ENCODE data around the gene SASH1. TPM values are rescaled to one million over a fixed set of nuclear protein-coding genes. Genes with fewer than 3 reads are reported as not detected.

Gene SASH1
- total RNA-seq, 1 experiment from 2014 or later: 19.2 TPM

DNA sequence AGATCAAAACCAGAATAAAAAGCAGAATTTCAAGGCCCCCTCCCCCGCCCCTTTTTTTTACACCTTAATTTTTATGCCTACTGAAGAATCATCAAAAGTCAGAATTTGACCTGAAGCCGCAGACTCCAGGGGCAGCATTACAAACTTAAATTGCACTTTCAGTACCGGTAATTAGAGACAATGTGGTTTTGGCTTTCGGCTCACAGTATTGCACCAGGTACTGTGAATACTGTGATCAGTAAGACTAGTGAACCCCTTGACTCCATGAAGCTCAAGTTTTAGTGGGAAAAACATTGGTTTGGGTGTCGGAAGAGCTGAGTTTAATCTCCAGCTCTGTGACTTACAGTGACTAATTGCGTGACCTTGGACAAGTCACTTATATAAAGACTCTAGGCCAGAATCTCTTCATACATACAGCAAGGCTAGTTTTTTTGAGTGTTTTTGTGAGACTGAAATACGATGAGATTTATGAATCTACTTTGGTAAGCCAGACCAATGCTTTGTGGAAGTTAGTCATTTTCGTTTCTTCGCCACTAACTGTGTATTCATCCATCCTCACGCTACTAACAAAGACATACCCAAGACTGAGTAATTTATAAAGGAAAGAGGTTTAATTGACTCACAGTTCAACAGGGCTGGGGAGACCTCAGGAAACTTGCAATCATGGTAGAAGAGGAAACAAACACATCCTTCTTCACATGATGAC is 114.7 kb downstream of the SASH1 start:
- no peak overlapping the region for H3K27ac ChIP-seq (ENCODE audit: low read depth, low read length, poor library complexity, severe bottlenecking)
- DNase-seq (ENCODE audit: low spot score): no peak
- intact Hi-C loops (cut with micrococcal nuclease; ENCODE audit: unreplicated experiment): no loop called here
- H3K36me3 ChIP-seq (ENCODE audit: insufficient read depth, low read length, poor library complexity, severe bottlenecking): no peaks in the 10 kb centered on the region
- ChIA-PET POLR2A (ENCODE audit: low non-redundant PET) (no interaction called here), CTCF (no interaction called here)
- no peaks in the 10 kb centered on the region for H3K4me1 ChIP-seq (ENCODE audit: insufficient read depth, low read length, poor library complexity, severe bottlenecking)
- TF ChIP-seq EZH2 (IDR thresholded peaks at IDR 0.05; ENCODE audit: borderline replicate concordance, low read depth, low read length, poor library complexity, severe bottlenecking): no peak
- TF ChIP-seq CTCF (conservative IDR thresholded peaks at IDR 0.05; ENCODE audit: low read depth, low read length): no peak
- no TSS peak for BruUV-seq (replicated peaks)
- H3K4me3 ChIP-seq (ENCODE audit: low read depth, low read length, poor library complexity, severe bottlenecking): no peak overlapping the region
- no peaks in the 10 kb centered on the region for H3K27me3 ChIP-seq (replicated peaks; ENCODE audit: insufficient read depth, low read depth, low read length, poor library complexity)
- no peaks in the 10 kb centered on the region for H3K9me3 ChIP-seq (ENCODE audit: low read depth, low read length, poor library complexity, severe bottlenecking)

DNA sequence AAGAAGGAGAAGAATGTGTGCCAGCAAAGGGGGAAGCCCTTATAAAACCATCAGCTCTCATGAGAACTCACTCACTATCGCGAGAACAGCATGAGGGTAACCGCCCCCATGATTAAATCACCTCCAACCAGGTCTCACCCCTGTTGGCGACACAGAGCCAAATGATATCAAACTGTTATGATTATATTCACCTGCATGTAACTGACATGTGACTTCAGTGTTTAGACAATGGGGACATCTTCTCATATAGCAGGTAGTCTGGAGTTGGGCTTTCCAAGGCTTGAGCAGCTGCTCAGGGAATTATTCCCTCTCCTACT is 115.2 kb downstream of the SASH1 start:
- BruUV-seq (replicated peaks): no TSS peak
- TF ChIP-seq EZH2 (IDR thresholded peaks at IDR 0.05; ENCODE audit: borderline replicate concordance, low read depth, low read length, poor library complexity, severe bottlenecking): no peak
- no peak for TF ChIP-seq CTCF (conservative IDR thresholded peaks at IDR 0.05; ENCODE audit: low read depth, low read length)

GRCh38 chr6:148459238-148459637 is 116.6 kb downstream of the SASH1 start:
- intact Hi-C loops (cut with micrococcal nuclease; ENCODE audit: unreplicated experiment): no loop called here
- POLR2A ChIA-PET (ENCODE audit: low non-redundant PET): no interaction called here
- H3K27ac ChIP-seq (ENCODE audit: low read depth, low read length, poor library complexity, severe bottlenecking): no peak overlapping the region
- no peak overlapping the region for H3K4me3 ChIP-seq (ENCODE audit: low read depth, low read length, poor library complexity, severe bottlenecking)
- H3K27me3 ChIP-seq (replicated peaks; ENCODE audit: insufficient read depth, low read depth, low read length, poor library complexity): no peaks in the 10 kb centered on the region
- DNase-seq (ENCODE audit: low spot score): no peak
- no peaks in the 10 kb centered on the region for H3K36me3 ChIP-seq (ENCODE audit: insufficient read depth, low read length, poor library complexity, severe bottlenecking)
- TF ChIP-seq CTCF (conservative IDR thresholded peaks at IDR 0.05; ENCODE audit: low read depth, low read length) (no peak), EZH2 (IDR thresholded peaks at IDR 0.05; ENCODE audit: borderline replicate concordance, low read depth, low read length, poor library complexity, severe bottlenecking) (no peak)
- no peaks in the 10 kb centered on the region for H3K9me3 ChIP-seq (ENCODE audit: low read depth, low read length, poor library complexity, severe bottlenecking)
- no TSS peak for BruUV-seq (replicated peaks)
- no peaks in the 10 kb centered on the region for H3K4me1 ChIP-seq (ENCODE audit: insufficient read depth, low read length, poor library complexity, severe bottlenecking)
- CTCF ChIA-PET: no interaction called here

More for the DNA sequence above, 115.2 kb downstream of the SASH1 start:
- intact Hi-C loops (cut with micrococcal nuclease; ENCODE audit: unreplicated experiment): no loop called here
- H3K36me3 ChIP-seq (ENCODE audit: insufficient read depth, low read length, poor library complexity, severe bottlenecking): no peaks in the 10 kb centered on the region
- ChIA-PET CTCF (no interaction called here), POLR2A (ENCODE audit: low non-redundant PET) (no interaction called here)
- no peaks in the 10 kb centered on the region for H3K4me1 ChIP-seq (ENCODE audit: insufficient read depth, low read length, poor library complexity, severe bottlenecking)
- H3K27me3 ChIP-seq (replicated peaks; ENCODE audit: insufficient read depth, low read depth, low read length, poor library complexity): no peaks in the 10 kb centered on the region
- H3K9me3 ChIP-seq (ENCODE audit: low read depth, low read length, poor library complexity, severe bottlenecking): no peaks in the 10 kb centered on the region
- no peak overlapping the region for H3K4me3 ChIP-seq (ENCODE audit: low read depth, low read length, poor library complexity, severe bottlenecking)
- no peak for DNase-seq (ENCODE audit: low spot score)
- H3K27ac ChIP-seq (ENCODE audit: low read depth, low read length, poor library complexity, severe bottlenecking): no peak overlapping the region

Measured in A673 (cell line).